Stomach (tissue), 9 donors: ENCODE data around the gene LRRFIP1. TPM values are rescaled to one million over a fixed set of nuclear protein-coding genes. Genes with fewer than 3 reads are reported as not detected.
"Not testable (repeated sequence)": the region's sequence is repeated elsewhere in the genome, so short reads cannot be mapped to it uniquely, and the experiment has no call there.

Source experiments
- DNase-seq, 2 donors: peaks; one replicate each; pipeline versions ENCODE4 v3.0.0 to v3.0.0-alpha.2; 2013 to 2019
- H3K27ac ChIP-seq, 5 donors: fragments of 200-600 bp in 4 of 5; sonication (generic) in 4 of 5; one replicate each; pipeline ENCODE4 v1.5.1; 2013 to 2019; ENCODE audit warnings: mild to moderate bottlenecking in 1 of 5, moderate library complexity in 1 of 5
- H3K27me3 ChIP-seq, 3 donors: fragments of 200-600 bp; sonication (generic); one replicate each; pipeline ENCODE4 v1.5.1; 2017 to 2019; ENCODE audit warnings: mixed run types in 1 of 3
- H3K36me3 ChIP-seq, 4 donors: fragments of 200-600 bp; sonication (generic); 1 replicate in 3 of 4; 2 replicates in 1 of 4; pipeline ENCODE4 v1.5.1; 2016 to 2019
- H3K4me1 ChIP-seq, 4 donors: fragments of 200-600 bp; sonication (generic); one replicate each; pipeline ENCODE4 v1.5.1; 2016 to 2019
- H3K4me3 ChIP-seq, 4 donors: fragments of 200-600 bp; sonication (generic) in 3 of 4; one replicate each; pipeline ENCODE4 v1.5.1; 2016 to 2019; ENCODE audit warnings: mild to moderate bottlenecking in 1 of 4
- H3K9me3 ChIP-seq, 4 donors: fragments of 200-600 bp; sonication (generic); one replicate each; pipeline ENCODE4 v1.5.1; 2016 to 2019
- CTCF ChIP-seq, 7 experiments: fragments of 450-650 bp in 4 of 7; fragments of 200-600 bp in 3 of 7; sonication (generic) in 3 of 7; IDR thresholded peaks; one replicate each; pipeline ENCODE4 v1.5.1; 2016 to 2019; ENCODE audit warnings: antibody characterized with exemption in 7 of 7, control low read depth in 2 of 7, mild to moderate bottlenecking in 1 of 7
- EP300 ChIP-seq: sonication (generic); formaldehyde crosslinking; IDR thresholded peaks from one replicate; pipeline ENCODE4 v1.6.1; 2017; ENCODE audit warnings: antibody characterized with exemption
- POLR2A ChIP-seq, 4 donors: fragments of 450-650 bp; IDR thresholded peaks; one replicate each; pipeline ENCODE4 v1.6.1; 2016; ENCODE audit warnings: antibody characterized with exemption in 4 of 4, control low read depth in 2 of 4, mild to moderate bottlenecking in 1 of 4, moderate library complexity in 1 of 4
- POLR2AphosphoS5 ChIP-seq, 3 donors: sonication (generic); formaldehyde crosslinking; IDR thresholded peaks; one replicate each; pipeline ENCODE4 v1.6.1; 2016; ENCODE audit warnings: antibody characterized with exemption in 3 of 3
- WGBS, 5 donors: extraction: QIAGEN DNeasy Blood & Tissue Kit in 3 of 5; methylation state at CpG; one replicate each; pipeline versions ENCODE4 v1.1.5 to v1.1.7; 2013 to 2018; 5-methylcytosine and 5-hydroxymethylcytosine counted together
- intact Hi-C: fragments of 100-400 bp; cut with DNase I; formaldehyde crosslinking; loops from one replicate; pipeline ENCODE4 v1.15.1; 2023; ENCODE audit warnings: low total_unique reads
- polyA plus RNA-seq, 3 donors: library from polyadenylated mRNA; stranded (reverse); fragments of 200-250 nt; gene quantifications; one replicate each; pipeline ENCODE4 v1.2.3, GENCODE V29; 2013
- total RNA-seq, 5 donors: library from RNA; depleted of rRNA; stranded (reverse); fragments of >200 nt; gene quantifications; one replicate each; pipeline versions ENCODE4 v1.1.0 to v1.2.3, GENCODE V29; 2014 to 2016
- donor health status: healthy with polysubstance abuse.
- donor health status: Bipolar disorder and iron deficiency.
- donor health status: healthy.

The LRRFIP1 gene
- total and polyA plus RNA-seq, 8 donors = 31.6 to 201 (median 130) TPM

- Histone ChIP-seq H3K4me3 (no peak overlapping the region), H3K36me3 (no peaks in the 10 kb centered on the region), H3K27ac (peak overlapping the region in 2 of 5 donors; percentile 74 to 88), H3K4me1 (peaks cover 25 to 66% (median 42%) of the 10 kb centered on the region in 4 donors), H3K27me3 (no peaks in the 10 kb centered on the region), H3K9me3 (no peaks in the 10 kb centered on the region)
- TF ChIP-seq CTCF (IDR thresholded peaks at IDR 0.05) (no peak), POLR2A (IDR thresholded peaks at IDR 0.05) (no peak), POLR2AphosphoS5 (IDR thresholded peaks at IDR 0.05) (no peak), EP300 (no peak)
- intact Hi-C loops = no loop called here
- DNase-seq = no peak
- 90 to 100% (median 94%) methylated on average over 3 to 10 of the region's 10 CpGs for WGBS, 5 donors
These were observed 34.4 kb upstream of the LRRFIP1 start for GRCh38 chr2:237593036-237593435.

- no peaks in the 10 kb centered on the region for H3K27me3 ChIP-seq
- no peaks in the 10 kb centered on the region for H3K9me3 ChIP-seq
- WGBS, 5 donors = 88 to 93% (median 92%) methylated on average over 6 to 17 of the region's 17 CpGs
- H3K4me1 ChIP-seq = peaks cover 25 to 63% (median 37%) of the 10 kb centered on the region in 4 donors
- H3K4me3 ChIP-seq = no peak overlapping the region
- no peak for DNase-seq
- H3K36me3 ChIP-seq = no peaks in the 10 kb centered on the region
- TF ChIP-seq CTCF (IDR thresholded peaks at IDR 0.05) = no peak
- TF ChIP-seq POLR2A (IDR thresholded peaks at IDR 0.05) = no peak
- TF ChIP-seq EP300 = no peak
- TF ChIP-seq POLR2AphosphoS5 (IDR thresholded peaks at IDR 0.05) = no peak
- H3K27ac ChIP-seq = peak overlapping the region; percentile 32 to 88 (median 73)
- intact Hi-C loops = no loop called here
These were observed 33.6 kb upstream of the LRRFIP1 start for GRCh38 chr2:237593596-237594320.

GRCh38 chr2:237594514-237594871 lies 32.9 kb upstream of the LRRFIP1 start:
- TF ChIP-seq CTCF (IDR thresholded peaks at IDR 0.05) (no peak), EP300 (no peak), POLR2A (IDR thresholded peaks at IDR 0.05) (no peak), POLR2AphosphoS5 (IDR thresholded peaks at IDR 0.05) (no peak)
- no peaks in the 10 kb centered on the region for H3K36me3 ChIP-seq
- WGBS, 5 donors = 43 to 61% (median 47%) methylated on average over 5 of the region's 5 CpGs
- no peaks in the 10 kb centered on the region for H3K9me3 ChIP-seq
- DNase-seq = no peak
- H3K27ac ChIP-seq = peak overlapping the region; percentile 57 to 88 (median 73)
- no peaks in the 10 kb centered on the region for H3K27me3 ChIP-seq
- peaks cover 25 to 66% (median 37%) of the 10 kb centered on the region in 4 donors for H3K4me1 ChIP-seq
- no peak overlapping the region for H3K4me3 ChIP-seq
- intact Hi-C loops = no loop called here

- DNase-seq, H3K36me3 ChIP-seq, H3K27me3 ChIP-seq, H3K9me3 ChIP-seq, H3K4me3 ChIP-seq, intact Hi-C loops: not testable (repeated sequence)
- peaks cover 29 to 73% (median 44%) of the 10 kb centered on the region in 4 donors for H3K4me1 ChIP-seq
- H3K27ac ChIP-seq = peak overlapping the region in 4 of 5 donors; percentile 70 to 88 (median 74)
- 85 to 93% (median 93%) methylated on average over 4 to 5 of the region's 5 CpGs for WGBS, 5 donors
These were observed 31.4 kb upstream of the LRRFIP1 start for GRCh38 chr2:237595829-237596519.
